22Rv1 (cell line): Measurements from ENCODE around the gene SLC25A21.

Source experiments
- ZFX ChIP-seq: fragments of 450-650 bp; IDR thresholded peaks from 2 replicates; pipeline ENCODE4 v1.6.1; 2017; ENCODE audit warnings: antibody characterized with exemption, borderline replicate concordance
- TF ChIP-seq, protein P1 (sequence below): fragments of 450-650 bp; IDR thresholded peaks from 2 replicates; pipeline ENCODE4 v1.5.1; 2017; ENCODE audit warnings: mild to moderate bottlenecking

DNA sequence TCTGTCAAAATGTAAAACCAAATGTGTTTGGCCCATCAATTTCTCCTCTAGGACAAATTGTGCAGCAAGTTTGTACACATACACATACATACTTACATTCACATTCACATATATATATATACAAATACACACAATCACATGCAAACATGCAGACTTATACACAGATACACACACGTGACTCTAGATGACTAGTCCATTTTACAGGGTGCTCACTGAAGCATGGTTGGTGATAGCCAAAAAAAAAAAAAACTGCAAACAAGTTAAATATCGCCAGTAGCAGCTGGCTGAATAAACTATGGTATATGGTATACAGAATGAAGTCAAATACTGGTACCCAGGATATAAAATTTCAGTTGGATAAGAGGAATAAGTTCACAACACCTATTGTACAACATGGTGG is 77.9 kb downstream of the SLC25A21 start:
- TF ChIP-seq, protein P1, sequence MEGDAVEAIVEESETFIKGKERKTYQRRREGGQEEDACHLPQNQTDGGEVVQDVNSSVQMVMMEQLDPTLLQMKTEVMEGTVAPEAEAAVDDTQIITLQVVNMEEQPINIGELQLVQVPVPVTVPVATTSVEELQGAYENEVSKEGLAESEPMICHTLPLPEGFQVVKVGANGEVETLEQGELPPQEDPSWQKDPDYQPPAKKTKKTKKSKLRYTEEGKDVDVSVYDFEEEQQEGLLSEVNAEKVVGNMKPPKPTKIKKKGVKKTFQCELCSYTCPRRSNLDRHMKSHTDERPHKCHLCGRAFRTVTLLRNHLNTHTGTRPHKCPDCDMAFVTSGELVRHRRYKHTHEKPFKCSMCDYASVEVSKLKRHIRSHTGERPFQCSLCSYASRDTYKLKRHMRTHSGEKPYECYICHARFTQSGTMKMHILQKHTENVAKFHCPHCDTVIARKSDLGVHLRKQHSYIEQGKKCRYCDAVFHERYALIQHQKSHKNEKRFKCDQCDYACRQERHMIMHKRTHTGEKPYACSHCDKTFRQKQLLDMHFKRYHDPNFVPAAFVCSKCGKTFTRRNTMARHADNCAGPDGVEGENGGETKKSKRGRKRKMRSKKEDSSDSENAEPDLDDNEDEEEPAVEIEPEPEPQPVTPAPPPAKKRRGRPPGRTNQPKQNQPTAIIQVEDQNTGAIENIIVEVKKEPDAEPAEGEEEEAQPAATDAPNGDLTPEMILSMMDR, result no peak
- no peak for TF ChIP-seq ZFX
